ENCODE measurements around the gene CCDC134. TPM values are rescaled to one million over a fixed set of nuclear protein-coding genes. Genes with fewer than 3 reads are reported as not detected.

CCDC134 gene
- total and polyA plus RNA-seq, 2 of the 8 experiments (the other 6 are each of a cell fraction or from before 2014, with no cell fraction given), result 7.7 to 20.0 TPM

GRCh38 chr22:41856469-41856868, 56.0 kb downstream of the CCDC134 start:
- Histone ChIP-seq H4K20me1 (replicated peaks in 1 of 2; ENCODE audit: control insufficient read depth in 1 of 2, insufficient read depth in 2 of 2, low read length in 2 of 2) (peaks cover 12 to 17% of the 10 kb centered on the region in 2 experiments), H3K79me1 (ENCODE audit: low read depth, low read length) (peaks cover 8% of the 10 kb centered on the region), H3K4me3 (ENCODE audit: extremely low read depth in 1 of 4, insufficient read depth in 2 of 4, low read depth in 3 of 4, low read length in 4 of 4) (no peak overlapping the region), H3K14ac (ENCODE audit: insufficient read length) (no peak overlapping the region), H2BK20ac (ENCODE audit: low read length) (no peak overlapping the region), H2AFZ (ENCODE audit: low read length) (no peak overlapping the region), H2AK5ac (ENCODE audit: low read depth, low read length) (no peak overlapping the region), H3K9me3 (ENCODE audit: insufficient read depth in 2 of 2, low read depth in 1 of 2, low read length in 1 of 2) (no peaks in the 10 kb centered on the region), H3K27me3 (replicated peaks in 1 of 4; ENCODE audit: control insufficient read depth in 3 of 4, extremely low read depth in 1 of 4, insufficient read depth in 3 of 4, low read length in 3 of 4) (no peaks in the 10 kb centered on the region), H4K8ac (ENCODE audit: extremely low read depth, insufficient read depth, low read length) (no peak overlapping the region), H3K4ac (replicated peaks; ENCODE audit: insufficient read length, low read depth, low read length) (no peak overlapping the region), H3K56ac (replicated peaks; ENCODE audit: insufficient read length, low read depth, low read length) (no peak overlapping the region), H3K27ac (ENCODE audit: low read depth, low read length) (no peak overlapping the region), H3K4me1 (replicated peaks in 1 of 4; ENCODE audit: control insufficient read depth in 3 of 4, insufficient read depth in 4 of 4, low read length in 3 of 4) (no peaks in the 10 kb centered on the region), H2BK5ac (ENCODE audit: low read depth, low read length) (no peak overlapping the region), H3K23me2 (ENCODE audit: low read depth, low read length) (no peaks in the 10 kb centered on the region), H3K23ac (ENCODE audit: insufficient read length) (no peak overlapping the region), H4K91ac (replicated peaks; ENCODE audit: insufficient read length, low read length) (no peak overlapping the region), H2BK120ac (replicated peaks; ENCODE audit: low read depth, low read length) (no peak overlapping the region), H3K4me2 (ENCODE audit: insufficient read depth in 1 of 2, low read depth in 2 of 2, low read length in 2 of 2) (no peak overlapping the region), H2BK12ac (ENCODE audit: low read depth, low read length) (no peak overlapping the region), H3K79me2 (ENCODE audit: control insufficient read depth in 1 of 2, insufficient read depth in 2 of 2, low read length in 2 of 2) (peaks cover 18 to 90% of the 10 kb centered on the region in 2 experiments; a peak in 3 of 4 replicates), H3K36me3 (ENCODE audit: control insufficient read depth in 2 of 4, insufficient read depth in 4 of 4, low read length in 3 of 4) (no peaks in the 10 kb centered on the region), H4K5ac (ENCODE audit: insufficient read length, low read depth, low read length) (no peak overlapping the region), H2BK15ac (ENCODE audit: low read length) (no peak overlapping the region), H3K9ac (replicated peaks in 1 of 4; ENCODE audit: extremely low read depth in 1 of 4, low read depth in 3 of 4, low read length in 3 of 4) (no peak overlapping the region), H3K18ac (ENCODE audit: extremely low read depth, low read length) (no peak overlapping the region)
- FAIRE-seq (no peak), DNase-seq (ENCODE audit: low read depth in 1 of 2, low spot score in 2 of 2) (no peak)
- CTCF ChIA-PET (ENCODE audit: partially characterized antibody), result interaction anchor here (1.2 to 4.7 kb wide), 10 partner anchors 10 to 159 kb away, joined by 3 to 34 read pairs (median 7); partner anchors contain the start of genes CCDC134, MEI1 and SREBF2
- 88% methylated on average over 2 of the region's 2 CpGs; no CpG with 5 or more reads in 1 of the 2 experiments for WGBS, 2 experiments (ENCODE audit: extremely low coverage in 1 of 2, insufficient coverage in 1 of 2, insufficient read length in 1 of 2, insufficient replicate concordance in 2 of 2, low coverage in 1 of 2, low lambda C conversion rate in 2 of 2, missing lambda C conversion rate in 1 of 2)
- POLR2A ChIA-PET (ENCODE audit: partially characterized antibody), result interaction anchor here (0.6 to 4.1 kb wide), 8 partner anchors 10 to 56 kb away, joined by 3 to 16 read pairs (median 4); partner anchors contain the start of genes CCDC134 and SREBF2
- no peak for TF ChIP-seq SUZ12 (IDR thresholded peaks at IDR 0.05; ENCODE audit: low read length)
- TF ChIP-seq TEAD4 (IDR thresholded peaks at IDR 0.05; ENCODE audit: low read depth, low read length), result no peak
- TF ChIP-seq RNF2 (IDR thresholded peaks at IDR 0.05; ENCODE audit: borderline replicate concordance, low read depth, low read length, missing control alignments, poor library complexity, severe bottlenecking), result no peak
- no peak for TF ChIP-seq ASH2L (IDR thresholded peaks at IDR 0.05; ENCODE audit: low read length)
- no peak for TF ChIP-seq YY1 (IDR thresholded peaks at IDR 0.05; ENCODE audit: low read depth, low read length)
- no peak for TF ChIP-seq CHD1 (IDR thresholded peaks at IDR 0.05; ENCODE audit: low read depth, low read length)
- no peak for TF ChIP-seq TAF7 (optimal IDR thresholded peaks at IDR 0.05; ENCODE audit: borderline replicate concordance, low read depth, low read length)
- TF ChIP-seq RFX5 (IDR thresholded peaks at IDR 0.05; ENCODE audit: borderline replicate concordance, low read depth, low read length), result no peak
- no peak for TF ChIP-seq KDM1A (IDR thresholded peaks at IDR 0.05; ENCODE audit: borderline replicate concordance, low read length)
- no peak for TF ChIP-seq SAP30 (IDR thresholded peaks at IDR 0.05; ENCODE audit: insufficient read depth, insufficient replicate concordance, low read length)
- TF ChIP-seq RBBP5 (IDR thresholded peaks at IDR 0.05; ENCODE audit: borderline replicate concordance, low read depth, low read length), result no peak
- no peak for TF ChIP-seq ATF2 (IDR thresholded peaks at IDR 0.05; ENCODE audit: low read length)

All from H1 (cell line).